HCT116 (cell line): ENCODE data around the gene APBA2. TPM values are rescaled to one million over a fixed set of nuclear protein-coding genes. Genes with fewer than 3 reads are reported as not detected.

Experiments used
- ATAC-seq: fragments of 200-7000 bp; cut with Tn5 transposase; 2 replicates; pipeline ENCODE4 v1.9.1; 2020; ENCODE audit warnings: mild to moderate bottlenecking, moderate library complexity
- BruUV-seq: library from RNA; stranded (reverse); fragments of 400-500 nt; replicated peaks from 2 replicates; lab custom pipeline; 2021; lab: Mats Ljungman, UMichigan
- CTCF ChIA-PET: fragments of 300-600 bp; sonication (Branson Sonifier 250); formaldehyde crosslinking; loops from one replicate; lab custom pipeline; 2021; ENCODE audit warnings: antibody characterized with exemption; lab: Charles Lee
- POLR2A ChIA-PET: fragments of 300-600, 350-600 bp; sonication (Branson Sonifier 250); formaldehyde crosslinking; loops from one replicate; lab custom pipeline; 2021; ENCODE audit warnings: antibody characterized with exemption; lab: Charles Lee
- RAD21 ChIA-PET, 2 experiments: fragments of 300-600 bp; sonication (Branson Sonifier 250); formaldehyde crosslinking; loops; one replicate each; lab custom pipeline; 2023; ENCODE audit warnings: low total read pairs in 2 of 2; ENCODE audit not compliant: uncharacterized antibody in 2 of 2, unreplicated experiment in 2 of 2, low non-redundant PET in 1 of 2; lab: Charles Lee
- DNase-seq: peaks from one replicate; pipeline ENCODE4 v3.0.0-alpha.2; 2010; ENCODE audit warnings: low read depth, low spot score
- H2AFZ ChIP-seq: fragments of 200-600 bp; shearing (Covaris generic), sonication (generic); 2 replicates; pipeline ENCODE4 v1.6.1; 2017; ENCODE audit warnings: low read depth, mixed run types, mixed read lengths, antibody characterized with exemption, low read length; ENCODE audit not compliant: poor library complexity, severe bottlenecking
- H3K27ac ChIP-seq: 2 replicates; pipeline ENCODE4 v1.5.1; 2012; ENCODE audit warnings: low read depth, low read length
- H3K27me3 ChIP-seq: fragments of 200-600 bp; sonication (generic); 2 replicates; pipeline ENCODE4 v1.6.1; 2016; ENCODE audit warnings: mixed run types, low read length, mixed read lengths; ENCODE audit not compliant: insufficient read depth
- H3K36me3 ChIP-seq, 2 experiments: fragments of 200-500 bp in 1 of 2; fragments of 200-600 bp in 1 of 2; sonication (Bioruptor generic) in 1 of 2; sonication (generic) in 1 of 2; 2 replicates each; pipeline versions ENCODE4 v1.5.1 to v1.6.1; 2014 to 2016; ENCODE audit warnings: low read length in 2 of 2, inconsistent platforms in 1 of 2, mixed read lengths in 1 of 2, mixed run types in 1 of 2; ENCODE audit not compliant: insufficient read depth in 2 of 2, control insufficient read depth in 1 of 2
- H3K4me1 ChIP-seq, 2 experiments: fragments of 200-600 bp in 1 of 2; sonication (generic) in 1 of 2; 2 replicates each; pipeline versions ENCODE4 v1.5.1 to v1.6.1; 2012 to 2017; ENCODE audit warnings: low read length in 2 of 2, inconsistent platforms in 1 of 2, mild to moderate bottlenecking in 1 of 2, mixed read lengths in 1 of 2, mixed run types in 1 of 2, moderate library complexity in 1 of 2; ENCODE audit not compliant: insufficient read depth in 2 of 2, control insufficient read depth in 1 of 2
- H3K4me2 ChIP-seq: fragments of 200-600 bp; sonication (generic); 2 replicates; pipeline ENCODE4 v1.6.1; 2017; ENCODE audit warnings: mixed run types, low read length, mixed read lengths
- H3K4me3 ChIP-seq, 2 experiments: fragments of 200-600 bp in 1 of 2; sonication (generic) in 1 of 2; replicated peaks in 1 of 2; 2 replicates each; pipeline ENCODE4 v1.5.1; 2011 to 2016; ENCODE audit warnings: low read length in 2 of 2, control low read depth in 1 of 2, low read depth in 1 of 2, mild to moderate bottlenecking in 1 of 2, mixed read lengths in 1 of 2, mixed run types in 1 of 2
- H3K79me2 ChIP-seq: fragments of 200-600 bp; sonication (generic); 2 replicates; pipeline ENCODE4 v1.6.1; 2017; ENCODE audit warnings: mild to moderate bottlenecking, mixed run types, low read length, moderate library complexity, mixed read lengths; ENCODE audit not compliant: insufficient read depth
- H3K9ac ChIP-seq: fragments of 200-600 bp; sonication (generic); 2 replicates; pipeline ENCODE4 v1.6.1; 2016; ENCODE audit warnings: low read length, mixed read lengths
- H3K9me2 ChIP-seq: fragments of 200-600 bp; sonication (generic), shearing (Covaris generic); 2 replicates; pipeline ENCODE4 v1.6.1; 2017; ENCODE audit warnings: mixed run types, mild to moderate bottlenecking, moderate library complexity; ENCODE audit not compliant: insufficient read depth
- H3K9me3 ChIP-seq, 2 experiments: fragments of 200-500 bp in 1 of 2; fragments of 200-600 bp in 1 of 2; sonication (Bioruptor generic) in 1 of 2; sonication (generic) in 1 of 2; 2 replicates each; pipeline ENCODE4 v1.6.1; 2014 to 2017; ENCODE audit warnings: low read length in 2 of 2, mixed read lengths in 2 of 2, inconsistent platforms in 1 of 2, low read depth in 1 of 2, mild to moderate bottlenecking in 1 of 2, mixed run types in 1 of 2, moderate library complexity in 1 of 2; ENCODE audit not compliant: control insufficient read depth in 1 of 2, insufficient read depth in 1 of 2
- H4K20me1 ChIP-seq: fragments of 200-600 bp; sonication (generic), shearing (Covaris generic); 2 replicates; pipeline ENCODE4 v1.6.1; 2017; ENCODE audit warnings: mixed run types, mild to moderate bottlenecking, moderate library complexity; ENCODE audit not compliant: insufficient read depth
- ATF3 ChIP-seq: IDR thresholded peaks from 2 replicates; pipeline ENCODE4 v1.6.1; 2012
- CBX3 ChIP-seq: IDR thresholded peaks from 2 replicates; pipeline ENCODE4 v1.6.1; 2012; ENCODE audit warnings: low read depth
- CEBPB ChIP-seq: IDR thresholded peaks from 2 replicates; pipeline ENCODE4 v1.6.1; 2012; ENCODE audit warnings: low read depth
- CTCF ChIP-seq, 3 experiments: fragments of 200-600 bp in 1 of 3; sonication (generic) in 1 of 3; IDR thresholded peaks in 2 of 3; conservative IDR thresholded peaks in 1 of 3; 2 replicates each; pipeline ENCODE4 v1.5.1; 2012 to 2017; ENCODE audit warnings: low read depth in 2 of 3, low read length in 2 of 3, antibody characterized with exemption in 1 of 3, borderline replicate concordance in 1 of 3, control low read depth in 1 of 3, mild to moderate bottlenecking in 1 of 3, mixed read lengths in 1 of 3, mixed run types in 1 of 3, moderate library complexity in 1 of 3; ENCODE audit not compliant: insufficient read depth in 1 of 3
- EZH2phosphoT487 ChIP-seq: fragments of 200-600 bp; IDR thresholded peaks from 2 replicates; pipeline ENCODE4 v1.6.1; 2018; ENCODE audit warnings: antibody characterized with exemption, borderline replicate concordance
- FOSL1 ChIP-seq: IDR thresholded peaks from 2 replicates; pipeline ENCODE4 v1.6.1; 2012; ENCODE audit warnings: low read depth
- POLR2A ChIP-seq: IDR thresholded peaks from 2 replicates; pipeline ENCODE4 v1.7.0; 2011; ENCODE audit warnings: borderline replicate concordance; ENCODE audit not compliant: insufficient read depth, insufficient read length; ENCODE audit errors: extremely low read depth
- RAD21 ChIP-seq: IDR thresholded peaks from 2 replicates; pipeline ENCODE4 v1.6.1; 2012; ENCODE audit warnings: low read depth, mild to moderate bottlenecking
- SRF ChIP-seq: IDR thresholded peaks from 2 replicates; pipeline ENCODE4 v1.6.1; 2012; ENCODE audit warnings: low read depth
- ZFX ChIP-seq: fragments of 450-650 bp; IDR thresholded peaks from 2 replicates; pipeline ENCODE4 v1.6.1; 2017
- ZNF274 ChIP-seq: fragments of 200-500 bp; sonication (Bioruptor generic); IDR thresholded peaks from 2 replicates; pipeline ENCODE4 v1.6.1; 2014; ENCODE audit warnings: mild to moderate bottlenecking, low read depth, low read length, inconsistent platforms
- intact Hi-C: fragments of 100-400 bp; cut with micrococcal nuclease; formaldehyde crosslinking; loops from 2 replicates; pipeline ENCODE4 v1.10.0; 2022
- total RNA-seq: library from RNA; stranded (reverse); gene quantifications from one replicate; pipeline ENCODE4 v1.2.1, GENCODE V29; 2021; ENCODE audit not compliant: unreplicated experiment
- TF ChIP-seq, protein P1 (sequence below): IDR thresholded peaks from 2 replicates; pipeline ENCODE4 v1.6.1; 2012
- TF ChIP-seq, protein P2 (sequence below): IDR thresholded peaks from 2 replicates; pipeline ENCODE4 v1.6.1; 2011; ENCODE audit warnings: mild to moderate bottlenecking, low read length, moderate library complexity; ENCODE audit not compliant: insufficient replicate concordance; ENCODE audit errors: extremely low read depth

Gene APBA2
- total RNA-seq, 1 experiment from 2014 or later: 0.47 TPM

GRCh38 chr15:28962851-28963710 is 77.3 kb downstream of the APBA2 start:
- intact Hi-C loops: no loop called here
- BruUV-seq: no TSS peak
- CTCF ChIA-PET: interaction anchor here (1.2 kb wide), 1 partner anchor 12 kb away, joined by 3 read pairs; no protein-coding TSS in a partner anchor

DNA sequence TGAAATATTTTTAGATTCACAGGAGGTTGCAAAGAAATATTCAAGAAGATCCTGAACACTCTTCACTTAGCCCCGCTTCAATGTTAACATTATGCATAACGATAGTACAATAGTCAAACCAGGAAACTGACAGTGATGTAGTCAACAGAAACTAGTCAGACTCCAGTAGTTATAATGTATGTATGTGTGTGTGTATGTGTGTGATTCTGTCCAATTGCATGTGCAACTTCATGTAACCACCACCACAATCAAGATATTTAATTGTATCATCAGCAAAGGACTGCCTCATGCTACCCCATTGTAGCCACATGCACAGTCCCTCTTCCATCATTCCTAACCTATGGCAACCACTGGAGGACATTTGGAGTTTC is 77.9 kb downstream of the APBA2 start:
- Histone ChIP-seq H3K4me3 (no peak overlapping the region), H2AFZ (no peak overlapping the region), H3K36me3 (no peaks in the 10 kb centered on the region), H3K4me2 (no peak overlapping the region), H3K9ac (no peak overlapping the region), H3K27me3 (no peaks in the 10 kb centered on the region), H3K79me2 (no peaks in the 10 kb centered on the region), H4K20me1 (no peaks in the 10 kb centered on the region), H3K4me1 (peaks cover 6 to 17% of the 10 kb centered on the region in 2 experiments), H3K9me2 (no peaks in the 10 kb centered on the region), H3K27ac (no peak overlapping the region), H3K9me3 (no peaks in the 10 kb centered on the region)
- BruUV-seq: no TSS peak
- ATAC-seq (no peak), DNase-seq (no peak)
- ChIA-PET POLR2A (no interaction called here), RAD21 (no interaction called here), CTCF (no interaction called here)
- intact Hi-C loops: no loop called here
- TF ChIP-seq FOSL1: no peak
- no peak for TF ChIP-seq RAD21
- TF ChIP-seq CBX3: no peak
- TF ChIP-seq POLR2A: no peak
- TF ChIP-seq, protein P1, sequence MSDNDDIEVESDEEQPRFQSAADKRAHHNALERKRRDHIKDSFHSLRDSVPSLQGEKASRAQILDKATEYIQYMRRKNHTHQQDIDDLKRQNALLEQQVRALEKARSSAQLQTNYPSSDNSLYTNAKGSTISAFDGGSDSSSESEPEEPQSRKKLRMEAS: no peak
- no peak for TF ChIP-seq ZFX
- TF ChIP-seq EZH2phosphoT487: no peak
- no peak for TF ChIP-seq ATF3
- TF ChIP-seq, protein P2, sequence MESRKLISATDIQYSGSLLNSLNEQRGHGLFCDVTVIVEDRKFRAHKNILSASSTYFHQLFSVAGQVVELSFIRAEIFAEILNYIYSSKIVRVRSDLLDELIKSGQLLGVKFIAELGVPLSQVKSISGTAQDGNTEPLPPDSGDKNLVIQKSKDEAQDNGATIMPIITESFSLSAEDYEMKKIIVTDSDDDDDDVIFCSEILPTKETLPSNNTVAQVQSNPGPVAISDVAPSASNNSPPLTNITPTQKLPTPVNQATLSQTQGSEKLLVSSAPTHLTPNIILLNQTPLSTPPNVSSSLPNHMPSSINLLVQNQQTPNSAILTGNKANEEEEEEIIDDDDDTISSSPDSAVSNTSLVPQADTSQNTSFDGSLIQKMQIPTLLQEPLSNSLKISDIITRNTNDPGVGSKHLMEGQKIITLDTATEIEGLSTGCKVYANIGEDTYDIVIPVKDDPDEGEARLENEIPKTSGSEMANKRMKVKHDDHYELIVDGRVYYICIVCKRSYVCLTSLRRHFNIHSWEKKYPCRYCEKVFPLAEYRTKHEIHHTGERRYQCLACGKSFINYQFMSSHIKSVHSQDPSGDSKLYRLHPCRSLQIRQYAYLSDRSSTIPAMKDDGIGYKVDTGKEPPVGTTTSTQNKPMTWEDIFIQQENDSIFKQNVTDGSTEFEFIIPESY: no peak
- TF ChIP-seq CTCF (IDR thresholded peaks at IDR 0.05 in 2 of 3, conservative IDR thresholded peaks at IDR 0.05 in 1 of 3; ENCODE audit: borderline replicate concordance in 1 of 3, insufficient read depth in 1 of 3, low read depth in 2 of 3, low read length in 2 of 3): no peak
- TF ChIP-seq ZNF274: no peak
- no peak for TF ChIP-seq SRF

More at GRCh38 chr15:28962851-28963710, 77.3 kb downstream of the APBA2 start:
- RAD21 ChIA-PET: no interaction called here
- no peak overlapping the region for H3K27ac ChIP-seq
- no peaks in the 10 kb centered on the region for H4K20me1 ChIP-seq
- ATAC-seq: no peak
- H2AFZ ChIP-seq: no peak overlapping the region
- H3K27me3 ChIP-seq: no peaks in the 10 kb centered on the region
- H3K9me3 ChIP-seq: no peaks in the 10 kb centered on the region
- TF ChIP-seq CEBPB: no peak
- no peak for TF ChIP-seq ZFX
- TF ChIP-seq ATF3: no peak
- TF ChIP-seq, protein P1: no peak
- H3K4me3 ChIP-seq: no peak overlapping the region
- peaks cover 6 to 17% of the 10 kb centered on the region in 2 experiments for H3K4me1 ChIP-seq
- H3K9me2 ChIP-seq: no peaks in the 10 kb centered on the region
- H3K9ac ChIP-seq: no peak overlapping the region
- DNase-seq: no peak
- H3K36me3 ChIP-seq: no peaks in the 10 kb centered on the region
- POLR2A ChIA-PET: no interaction called here
- H3K79me2 ChIP-seq: no peaks in the 10 kb centered on the region
- no peak overlapping the region for H3K4me2 ChIP-seq
